ENCODE measurements around the gene ZNF532. TPM values are rescaled to one million over a fixed set of nuclear protein-coding genes. Genes with fewer than 3 reads are reported as not detected.

ZNF532 gene
- total RNA-seq, 1 experiment from 2014 or later = 49.8 TPM

GRCh38 chr18:58990720-58991119 lies 126.0 kb downstream of the ZNF532 start:
- Histone ChIP-seq H3K36me3 (ENCODE audit: control insufficient read depth, insufficient read depth, low read length) (no peaks in the 10 kb centered on the region), H3K9me3 (ENCODE audit: control insufficient read depth, insufficient read depth, low read depth, low read length) (no peaks in the 10 kb centered on the region), H3K27ac (ENCODE audit: low read length) (0 out of 2 replicates have a peak overlapping the region, but pooled peaks have one; percentile 17), H3K27me3 (ENCODE audit: control insufficient read depth, insufficient read depth, low read length) (no peaks in the 10 kb centered on the region), H3K4me3 (ENCODE audit: low read depth in 2 of 2, low read length in 2 of 2) (no peak overlapping the region), H3K4me1 (ENCODE audit: control insufficient read depth, insufficient read depth, low read length) (no peaks in the 10 kb centered on the region)
- ChIA-PET POLR2A (no interaction called here), CTCF (no interaction called here)
- no peak for ATAC-seq
- no peak for DNase-seq (ENCODE audit: low read depth, low spot score)
- in situ Hi-C loops (cut with HindIII; ENCODE audit: low pct_unique_long_range_greater_than_20kb, low sequenced_read_pairs) (no loop called here), intact Hi-C loops (cut with micrococcal nuclease; ENCODE audit: unreplicated experiment) (no loop called here)
- no TSS peak for BruUV-seq (replicated peaks)
- no peak for TF ChIP-seq TCF7L2 (IDR thresholded peaks at IDR 0.05; ENCODE audit: low read depth, low read length)
- TF ChIP-seq CTCF (IDR thresholded peaks at IDR 0.05) = no peak
- TF ChIP-seq REST (IDR thresholded peaks at IDR 0.05; ENCODE audit: insufficient read depth in 1 of 2, low read depth in 2 of 2, low read length in 1 of 2) = no peak
- TF ChIP-seq POLR2AphosphoS5 (IDR thresholded peaks at IDR 0.05; ENCODE audit: low read depth, low read length) = no peak
- no peak for TF ChIP-seq SIN3A (IDR thresholded peaks at IDR 0.05; ENCODE audit: borderline replicate concordance, insufficient read depth, low read depth, low read length)

GRCh38 chr18:58991167-58991798 lies 126.6 kb downstream of the ZNF532 start:
- no peaks in the 10 kb centered on the region for H3K4me1 ChIP-seq (ENCODE audit: control insufficient read depth, insufficient read depth, low read length)
- ChIA-PET CTCF (no interaction called here), POLR2A (no interaction called here)
- no TSS peak for BruUV-seq (replicated peaks)
- in situ Hi-C loops (cut with HindIII; ENCODE audit: low pct_unique_long_range_greater_than_20kb, low sequenced_read_pairs) = no loop called here
- DNase-seq (ENCODE audit: low read depth, low spot score) (no peak), ATAC-seq (no peak)
- H3K36me3 ChIP-seq (ENCODE audit: control insufficient read depth, insufficient read depth, low read length) = no peaks in the 10 kb centered on the region
- H3K27ac ChIP-seq (ENCODE audit: low read length) = peak overlapping the region; percentile 49; the same call in 1 of the 2 replicates
- TF ChIP-seq TCF7L2 (IDR thresholded peaks at IDR 0.05; ENCODE audit: low read depth, low read length) (no peak), POLR2AphosphoS5 (IDR thresholded peaks at IDR 0.05; ENCODE audit: low read depth, low read length) (no peak), REST (IDR thresholded peaks at IDR 0.05; ENCODE audit: insufficient read depth in 1 of 2, low read depth in 2 of 2, low read length in 1 of 2) (no peak), SIN3A (IDR thresholded peaks at IDR 0.05; ENCODE audit: borderline replicate concordance, insufficient read depth, low read depth, low read length) (no peak), CTCF (IDR thresholded peaks at IDR 0.05) (no peak)
- H3K4me3 ChIP-seq (ENCODE audit: low read depth in 2 of 2, low read length in 2 of 2) = no peak overlapping the region
- intact Hi-C loops (cut with micrococcal nuclease; ENCODE audit: unreplicated experiment) = no loop called here
- no peaks in the 10 kb centered on the region for H3K9me3 ChIP-seq (ENCODE audit: control insufficient read depth, insufficient read depth, low read depth, low read length)
- no peaks in the 10 kb centered on the region for H3K27me3 ChIP-seq (ENCODE audit: control insufficient read depth, insufficient read depth, low read length)
